GM23338 (cell line): ENCODE results near the gene ACSM6. TPM values are rescaled to one million over a fixed set of nuclear protein-coding genes. Genes with fewer than 3 reads are reported as not detected.

ENCODE experiments used
- ATAC-seq: fragments of 200-7000 bp; cut with Tn5 transposase; 3 replicates; pipeline ENCODE4 v1.9.1; 2020
- DNase-seq: peaks from one replicate; pipeline ENCODE4 v3.0.0-alpha.2; 2015; ENCODE audit warnings: low spot score
- H2AFZ ChIP-seq: fragments of 200-600 bp; sonication (generic); 2 replicates; pipeline ENCODE4 v1.8.0; 2016; ENCODE audit warnings: antibody characterized with exemption, mild to moderate bottlenecking, moderate library complexity
- H3F3A ChIP-seq: fragments of 200-600 bp; sonication (generic); replicated peaks from 2 replicates; pipeline ENCODE4 v1.8.0; 2017; ENCODE audit warnings: antibody characterized with exemption, mixed run types, low read depth
- H3K27ac ChIP-seq: fragments of 200-600 bp; sonication (generic); 2 replicates; pipeline ENCODE4 v1.6.1; 2016; ENCODE audit warnings: low read depth
- H3K27me3 ChIP-seq: fragments of 200-600 bp; sonication (generic); 2 replicates; pipeline ENCODE4 v1.8.0; 2016; ENCODE audit warnings: mild to moderate bottlenecking, mixed run types, moderate library complexity; ENCODE audit not compliant: insufficient read depth
- H3K36me3 ChIP-seq: fragments of 200-600 bp; sonication (generic); 2 replicates; pipeline ENCODE4 v1.8.0; 2016; ENCODE audit warnings: mild to moderate bottlenecking; ENCODE audit not compliant: insufficient read depth
- H3K4me1 ChIP-seq: fragments of 200-600 bp; sonication (generic); 2 replicates; pipeline ENCODE4 v1.8.0; 2016; ENCODE audit warnings: mild to moderate bottlenecking, moderate library complexity; ENCODE audit not compliant: insufficient read depth
- H3K4me2 ChIP-seq: fragments of 200-600 bp; sonication (generic); 2 replicates; pipeline ENCODE4 v1.7.1; 2017; ENCODE audit warnings: mixed run types
- H3K4me3 ChIP-seq: fragments of 200-600 bp; sonication (generic); 2 replicates; pipeline ENCODE4 v1.6.1; 2016; ENCODE audit warnings: mixed run types
- H3K79me2 ChIP-seq: fragments of 200-600 bp; sonication (generic); replicated peaks from 2 replicates; pipeline ENCODE4 v1.8.0; 2017; ENCODE audit warnings: mild to moderate bottlenecking; ENCODE audit not compliant: insufficient read depth
- H3K9me2 ChIP-seq: fragments of 200-600 bp; sonication (generic); 2 replicates; pipeline ENCODE4 v1.8.0; 2017; ENCODE audit not compliant: insufficient read depth
- H4K20me1 ChIP-seq: fragments of 200-600 bp; sonication (generic); replicated peaks from 2 replicates; pipeline ENCODE4 v1.8.0; 2017; ENCODE audit warnings: mild to moderate bottlenecking; ENCODE audit not compliant: insufficient read depth
- H3K27ac Mint-ChIP-seq: 2 replicates; pipeline ENCODE4 v1.8.0; 2020; ENCODE audit warnings: inconsistent platforms, mild to moderate bottlenecking, moderate library complexity, mixed read lengths
- H3K27me3 Mint-ChIP-seq: 3 replicates; pipeline ENCODE4 v1.8.0; 2022; ENCODE audit warnings: low read depth, mild to moderate bottlenecking, moderate library complexity, mixed read lengths, inconsistent platforms; ENCODE audit not compliant: insufficient read depth, poor library complexity
- H3K36me3 Mint-ChIP-seq: 3 replicates; pipeline ENCODE4 v1.8.0; 2021; ENCODE audit warnings: low read depth, mild to moderate bottlenecking, inconsistent platforms, moderate library complexity, mixed read lengths
- H3K4me1 Mint-ChIP-seq: 3 replicates; pipeline ENCODE4 v1.8.0; 2020; ENCODE audit warnings: mild to moderate bottlenecking, inconsistent platforms, mixed read lengths
- H3K4me3 Mint-ChIP-seq: 3 replicates; pipeline ENCODE4 v1.8.0; 2021; ENCODE audit warnings: moderate library complexity, mild to moderate bottlenecking, inconsistent platforms, mixed read lengths
- H3K9me3 Mint-ChIP-seq: 3 replicates; pipeline ENCODE4 v1.8.0; 2020; ENCODE audit warnings: moderate library complexity, mild to moderate bottlenecking, inconsistent platforms, mixed read lengths
- CREB1 ChIP-seq: fragments of 250-450 bp; sonication (Bioruptor Pico); IDR thresholded peaks from 2 replicates; pipeline ENCODE4 v1.5.0; 2020; ENCODE audit warnings: low read depth, mild to moderate bottlenecking, moderate library complexity
- CTCF ChIP-seq, 2 experiments: fragments of 200-600 bp in 1 of 2; sonication (generic) in 1 of 2; conservative IDR thresholded peaks; 2 replicates each; pipeline versions ENCODE4 v1.5.1 to v1.6.1; 2016 to 2017; ENCODE audit warnings: antibody characterized with exemption in 2 of 2, low read depth in 2 of 2, mild to moderate bottlenecking in 2 of 2, moderate library complexity in 1 of 2
- ETS1 ChIP-seq: IDR thresholded peaks from 2 replicates; pipeline ENCODE4 v1.6.1; 2016; ENCODE audit warnings: antibody characterized with exemption
- EZH2 ChIP-seq: fragments of 200-600 bp; sonication (generic); IDR thresholded peaks from one replicate; pipeline ENCODE4 v1.8.0; 2017; ENCODE audit warnings: antibody characterized with exemption, mild to moderate bottlenecking, low read depth; ENCODE audit not compliant: unreplicated experiment
- EZH2phosphoT487 ChIP-seq: fragments of 200-600 bp; sonication (generic); IDR thresholded peaks from one replicate; pipeline ENCODE4 v1.8.1; 2018; ENCODE audit warnings: antibody characterized with exemption; ENCODE audit not compliant: unreplicated experiment
- JUNB ChIP-seq: IDR thresholded peaks from one replicate; pipeline ENCODE4 v1.6.1; 2016; ENCODE audit warnings: antibody characterized with exemption; ENCODE audit not compliant: unreplicated experiment
- NANOG ChIP-seq: IDR thresholded peaks from 2 replicates; pipeline ENCODE4 v1.6.1; 2016; ENCODE audit warnings: antibody characterized with exemption, borderline replicate concordance
- POLR2AphosphoS5 ChIP-seq: IDR thresholded peaks from 2 replicates; pipeline ENCODE4 v1.6.1; 2016; ENCODE audit warnings: antibody characterized with exemption, low read depth
- REST ChIP-seq: IDR thresholded peaks from one replicate; pipeline ENCODE4 v1.6.1; 2018; ENCODE audit warnings: antibody characterized with exemption; ENCODE audit not compliant: unreplicated experiment
- STAT1 ChIP-seq: IDR thresholded peaks from one replicate; pipeline ENCODE4 v1.6.1; 2016; ENCODE audit warnings: antibody characterized with exemption; ENCODE audit not compliant: unreplicated experiment
- ZNF114 ChIP-seq: fragments of 250-450 bp; sonication (Bioruptor Pico); IDR thresholded peaks from 2 replicates; pipeline ENCODE4 v1.5.0; 2020; ENCODE audit warnings: mild to moderate bottlenecking, moderate library complexity
- ZNF331 ChIP-seq: fragments of 250-450 bp; sonication (Bioruptor Pico); IDR thresholded peaks from 2 replicates; pipeline ENCODE4 v1.5.0; 2020; ENCODE audit warnings: low read depth, mild to moderate bottlenecking, moderate library complexity
- ZNF462 ChIP-seq: fragments of 250-450 bp; sonication (Bioruptor Pico); IDR thresholded peaks from 2 replicates; pipeline ENCODE4 v1.5.0; 2020; ENCODE audit warnings: mild to moderate bottlenecking, moderate library complexity
- polyA plus RNA-seq: library from polyadenylated mRNA; unstranded; fragments of >200 nt; fragmentation: Nextera tagmentation; extraction: Ambion mirVana; gene quantifications from 2 replicates; pipeline ENCODE4 v1.2.1, GENCODE V29; 2016
- total RNA-seq: library from RNA; depleted of rRNA; stranded (reverse); fragments of >200 nt; shearing (Covaris generic); gene quantifications from 2 replicates; pipeline ENCODE4 v1.2.3, GENCODE V29; 2014

ACSM6 gene
- total and polyA plus RNA-seq, 2 experiments from 2014 or later, result 0.65 TPM; not detected in 1

GRCh38 chr10:95241533-95241932 lies 47.5 kb downstream of the ACSM6 start:
- peaks cover 10% of the 10 kb centered on the region for H3K9me3 Mint-ChIP-seq
- peaks cover 7% of the 10 kb centered on the region for H3K27me3 Mint-ChIP-seq
- Histone ChIP-seq H2AFZ (no peak overlapping the region), H4K20me1 (no peaks in the 10 kb centered on the region), H3K4me3 (no peak overlapping the region), H3K4me2 (no peak overlapping the region), H3K9me2 (no peaks in the 10 kb centered on the region), H3K4me1 (peaks cover 8% of the 10 kb centered on the region), H3K27ac (peak overlapping the region; percentile 63; the same call in 1 of the 2 replicates), H3K36me3 (peaks cover 48% of the 10 kb centered on the region), H3K27me3 (no peaks in the 10 kb centered on the region), H3K79me2 (peaks cover 23% of the 10 kb centered on the region), H3F3A (0 out of 2 replicates have a peak, but pooled peaks cover 12% of the 10 kb centered on the region)
- H3K4me3 Mint-ChIP-seq, result no peak overlapping the region
- ATAC-seq, result no peak
- peaks cover 6% of the 10 kb centered on the region for H3K4me1 Mint-ChIP-seq
- DNase-seq, result no peak
- TF ChIP-seq EZH2phosphoT487 (no peak), REST (no peak), NANOG (no peak), ZNF331 (CRISPR knock-in tag) (no peak), STAT1 (no peak), ETS1 (no peak), EZH2 (no peak), CTCF (conservative IDR thresholded peaks at IDR 0.05; ENCODE audit: low read depth in 2 of 2) (no peak), JUNB (no peak), POLR2AphosphoS5 (no peak), ZNF114 (CRISPR knock-in tag) (no peak), ZNF462 (CRISPR knock-in tag) (no peak), CREB1 (CRISPR knock-in tag) (no peak)
- H3K27ac Mint-ChIP-seq, result no peak overlapping the region
- peaks cover 69% of the 10 kb centered on the region for H3K36me3 Mint-ChIP-seq
